ENCODE results near the gene RIPOR3. TPM values are rescaled to one million over a fixed set of nuclear protein-coding genes. Genes with fewer than 3 reads are reported as not detected.

The RIPOR3 gene
- total RNA-seq, 4 donors from 2014 or later, result 1.8 to 12.7 (median 4.9) TPM

DNA sequence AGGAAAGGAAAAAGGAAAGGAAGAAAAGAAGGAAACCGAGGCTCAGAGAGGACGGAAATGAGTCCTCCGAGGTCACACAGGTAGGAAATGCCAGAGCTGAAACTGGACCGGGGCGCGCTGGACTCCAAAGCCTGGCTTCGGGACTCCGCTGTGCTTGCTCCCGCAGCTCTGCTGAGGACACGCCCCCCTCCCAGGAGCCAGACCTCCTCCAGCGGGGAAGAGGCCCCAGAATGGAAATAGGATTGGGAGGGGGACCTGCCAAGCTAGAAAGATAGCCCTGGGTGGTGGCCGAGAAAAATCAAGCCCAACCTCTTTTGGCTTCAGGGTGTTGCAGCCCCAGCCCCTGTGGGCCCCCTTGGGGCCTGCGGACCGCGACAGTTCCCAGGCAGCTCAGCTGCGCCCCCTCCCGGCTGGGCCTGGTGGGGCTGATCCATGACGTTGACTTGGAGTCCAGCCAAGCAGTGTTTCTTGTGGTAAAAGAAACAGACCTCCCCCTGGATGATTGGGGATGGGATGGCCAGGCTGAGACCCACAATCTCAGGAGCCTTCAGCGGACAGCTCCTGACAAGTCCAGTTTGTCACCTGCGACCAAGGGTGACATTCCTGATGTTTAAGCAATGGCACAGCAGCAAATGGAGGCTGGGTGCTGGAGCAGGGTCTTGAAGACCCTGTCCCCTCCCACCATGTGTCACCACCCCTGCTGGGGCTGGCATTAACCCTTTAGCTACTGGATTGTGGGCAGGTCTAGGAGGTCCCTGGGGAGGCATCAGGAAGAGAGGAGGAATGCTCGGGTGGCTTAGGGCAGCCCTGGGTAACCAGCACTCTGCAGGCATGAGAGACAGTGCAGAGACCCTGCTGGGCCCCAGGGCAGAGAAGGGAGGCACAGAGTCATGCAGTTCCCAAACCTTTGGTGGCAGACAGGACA lies 55.4 kb downstream of the RIPOR3 start:
- intact Hi-C loops (cut with DNase I; ENCODE audit: low total_unique reads), result no loop called here
- 27 to 42% methylated on average over 17 to 21 of the region's 21 CpGs for WGBS, 2 donors
- DNase-seq (ENCODE audit: low spot score in 2 of 2), result no peak
- no peak overlapping the region for H3K4me3 ChIP-seq (ENCODE audit: low read depth, poor library complexity, severe bottlenecking)
- TF ChIP-seq CTCF (IDR thresholded peaks at IDR 0.05) (peak in 1 of 3 donors; percentile 57), POLR2A (IDR thresholded peaks at IDR 0.05) (no peak)

- no peak overlapping the region for H3K4me3 ChIP-seq (ENCODE audit: low read depth, poor library complexity, severe bottlenecking)
- intact Hi-C loops (cut with DNase I; ENCODE audit: low total_unique reads), result no loop called here
- TF ChIP-seq POLR2A (IDR thresholded peaks at IDR 0.05) (no peak), CTCF (IDR thresholded peaks at IDR 0.05) (no peak)
- 94 to 98% methylated on average over 10 of the region's 10 CpGs for WGBS, 2 donors
- DNase-seq (ENCODE audit: low spot score in 2 of 2), result no peak
These were observed 56.3 kb downstream of the RIPOR3 start for GRCh38 chr20:50635014-50635557.

GRCh38 chr20:50634191-50634590 lies 57.2 kb downstream of the RIPOR3 start:
- no peak for TF ChIP-seq CTCF (IDR thresholded peaks at IDR 0.05)
- no peak for TF ChIP-seq POLR2A (IDR thresholded peaks at IDR 0.05)
- DNase-seq (ENCODE audit: low spot score in 2 of 2), result no peak
- intact Hi-C loops (cut with DNase I; ENCODE audit: low total_unique reads), result no loop called here
- H3K4me3 ChIP-seq (ENCODE audit: low read depth, poor library complexity, severe bottlenecking), result no peak overlapping the region
- WGBS, 2 donors, result 75 to 82% methylated on average over 6 of the region's 6 CpGs

DNA sequence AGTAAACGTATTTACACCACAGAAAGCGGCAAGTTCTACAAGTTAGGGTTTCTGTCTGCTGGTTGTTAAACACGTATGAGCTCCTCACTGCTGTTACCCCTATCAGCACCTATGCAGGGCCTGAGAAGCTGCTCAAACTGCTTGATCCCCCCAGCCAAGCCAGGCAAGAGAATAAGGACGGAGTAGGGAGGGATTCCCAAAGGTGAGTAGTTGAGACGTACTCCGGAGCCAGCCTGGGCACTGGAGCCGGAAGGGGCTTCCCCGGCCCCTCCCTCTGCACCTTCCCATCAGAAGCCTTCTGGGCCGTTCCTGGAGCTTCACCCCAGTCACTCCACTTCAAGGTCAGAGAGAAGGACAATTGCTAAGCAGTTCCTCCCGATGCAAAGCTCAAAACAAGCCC lies 58.0 kb downstream of the RIPOR3 start:
- WGBS, 2 donors, result 72 to 85% methylated on average over 10 of the region's 10 CpGs
- DNase-seq (ENCODE audit: low spot score in 2 of 2), result no peak
- H3K4me3 ChIP-seq (ENCODE audit: low read depth, poor library complexity, severe bottlenecking), result no peak overlapping the region
- intact Hi-C loops (cut with DNase I; ENCODE audit: low total_unique reads), result no loop called here
- TF ChIP-seq CTCF (IDR thresholded peaks at IDR 0.05) (no peak), POLR2A (IDR thresholded peaks at IDR 0.05) (no peak)

- DNase-seq (ENCODE audit: low spot score in 2 of 2), result no peak
- TF ChIP-seq CTCF (IDR thresholded peaks at IDR 0.05) (no peak), POLR2A (IDR thresholded peaks at IDR 0.05) (no peak)
- no peak overlapping the region for H3K4me3 ChIP-seq (ENCODE audit: low read depth, poor library complexity, severe bottlenecking)
- intact Hi-C loops (cut with DNase I; ENCODE audit: low total_unique reads), result no loop called here
- WGBS, 2 donors, result 88 to 98% methylated on average over 5 of the region's 5 CpGs
These were observed 58.6 kb downstream of the RIPOR3 start for GRCh38 chr20:50632701-50633100.

Data from lower leg skin (tissue), 4 donors.